NT2/D1 (cell line): ENCODE measurements around the gene TUBGCP6.
A peak's percentile ranks its signal among the peaks of the same experiment; 100 is the strongest.

Experiments
- DNase-seq: peaks from one replicate; pipeline ENCODE4 v3.0.0-alpha.2; 2011; ENCODE audit warnings: low read depth, low spot score
- H3K27me3 ChIP-seq: 2 replicates; pipeline ENCODE4 v1.6.0; 2011; ENCODE audit warnings: mild to moderate bottlenecking; ENCODE audit not compliant: insufficient read length, insufficient read depth
- H3K36me3 ChIP-seq: 2 replicates; pipeline ENCODE4 v1.6.1; 2011; ENCODE audit warnings: mild to moderate bottlenecking, low read length, mixed read lengths; ENCODE audit not compliant: insufficient read depth, insufficient read length
- H3K4me1 ChIP-seq: 2 replicates; pipeline ENCODE4 v1.5.1; 2011; ENCODE audit not compliant: insufficient read depth, insufficient read length
- H3K4me3 ChIP-seq: 2 replicates; pipeline ENCODE4 v1.5.1; 2011; ENCODE audit warnings: low read depth; ENCODE audit not compliant: insufficient read length
- H3K9ac ChIP-seq: 2 replicates; pipeline ENCODE4 v1.6.0; 2011; ENCODE audit warnings: low read depth; ENCODE audit not compliant: insufficient read length
- H3K9me3 ChIP-seq: 2 replicates; pipeline ENCODE4 v1.5.1; 2011; ENCODE audit warnings: mild to moderate bottlenecking, low read length; ENCODE audit not compliant: insufficient read depth
- SUZ12 ChIP-seq: IDR thresholded peaks from 2 replicates; pipeline ENCODE4 v1.6.1; 2011; ENCODE audit not compliant: insufficient read length, insufficient read depth; ENCODE audit errors: extremely low read depth
- YY1 ChIP-seq: IDR thresholded peaks from 2 replicates; pipeline ENCODE4 v1.6.1; 2011; ENCODE audit not compliant: insufficient read length, insufficient read depth
- ZNF274 ChIP-seq: IDR thresholded peaks from 2 replicates; pipeline ENCODE4 v1.6.1; 2011; ENCODE audit warnings: mild to moderate bottlenecking, low read depth, low read length

The TUBGCP6 gene

DNA sequence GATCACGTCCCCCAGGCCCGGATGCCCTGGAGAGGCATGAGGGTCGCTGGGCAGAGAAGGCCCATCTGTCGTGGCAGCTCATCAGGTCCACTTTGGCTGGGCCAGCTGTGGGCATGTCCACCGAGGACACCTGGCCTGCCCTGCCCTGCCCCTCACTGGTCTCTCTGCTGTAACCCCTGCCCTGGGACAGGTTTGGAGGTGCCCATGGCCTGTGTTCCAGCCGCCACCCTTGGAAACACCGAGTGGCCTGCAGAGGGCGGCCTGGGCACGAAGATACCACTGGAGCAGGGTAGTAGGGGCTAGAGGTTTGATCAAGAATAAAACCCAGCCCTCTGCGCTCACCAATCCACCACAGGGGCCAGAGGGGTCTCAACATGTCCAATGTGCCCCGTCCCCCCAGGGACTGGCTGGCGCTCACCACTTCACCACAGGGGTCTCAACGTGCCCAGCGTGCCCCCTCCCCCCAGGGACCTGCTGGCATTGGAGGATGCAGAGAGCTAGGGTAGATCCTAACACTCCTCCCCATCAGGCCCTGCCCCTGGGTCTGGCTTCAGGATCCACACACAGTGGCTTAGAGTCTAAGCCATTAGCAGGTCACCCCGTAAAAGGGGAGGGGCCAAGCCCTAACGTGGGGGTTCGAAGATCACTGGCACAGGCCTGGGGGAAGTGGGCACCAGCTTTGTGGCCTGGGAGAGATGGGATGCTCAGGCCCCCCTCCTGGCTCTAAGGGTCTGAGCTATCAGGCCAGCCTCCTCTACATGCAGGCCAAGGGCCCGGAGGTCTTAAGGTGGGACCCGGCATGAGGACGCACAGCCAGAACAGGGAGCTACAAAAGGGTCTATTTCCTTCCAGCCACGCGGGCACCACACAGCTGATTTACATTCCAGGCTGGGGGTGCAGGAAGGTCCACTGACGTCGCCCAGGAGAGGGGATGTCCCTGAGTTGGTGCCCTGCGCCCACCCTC, 7.5 kb upstream of the TUBGCP6 start:
- no peaks in the 10 kb centered on the region for H3K27me3 ChIP-seq
- no peaks in the 10 kb centered on the region for H3K9me3 ChIP-seq
- TF ChIP-seq YY1 (no peak), SUZ12 (no peak), ZNF274 (no peak)
- peaks cover 19% of the 10 kb centered on the region for H3K4me1 ChIP-seq
- peaks cover 23% of the 10 kb centered on the region for H3K36me3 ChIP-seq
- H3K4me3 ChIP-seq: no peak overlapping the region
- DNase-seq: no peak
- peak overlapping the region; percentile 70 for H3K9ac ChIP-seq

DNA sequence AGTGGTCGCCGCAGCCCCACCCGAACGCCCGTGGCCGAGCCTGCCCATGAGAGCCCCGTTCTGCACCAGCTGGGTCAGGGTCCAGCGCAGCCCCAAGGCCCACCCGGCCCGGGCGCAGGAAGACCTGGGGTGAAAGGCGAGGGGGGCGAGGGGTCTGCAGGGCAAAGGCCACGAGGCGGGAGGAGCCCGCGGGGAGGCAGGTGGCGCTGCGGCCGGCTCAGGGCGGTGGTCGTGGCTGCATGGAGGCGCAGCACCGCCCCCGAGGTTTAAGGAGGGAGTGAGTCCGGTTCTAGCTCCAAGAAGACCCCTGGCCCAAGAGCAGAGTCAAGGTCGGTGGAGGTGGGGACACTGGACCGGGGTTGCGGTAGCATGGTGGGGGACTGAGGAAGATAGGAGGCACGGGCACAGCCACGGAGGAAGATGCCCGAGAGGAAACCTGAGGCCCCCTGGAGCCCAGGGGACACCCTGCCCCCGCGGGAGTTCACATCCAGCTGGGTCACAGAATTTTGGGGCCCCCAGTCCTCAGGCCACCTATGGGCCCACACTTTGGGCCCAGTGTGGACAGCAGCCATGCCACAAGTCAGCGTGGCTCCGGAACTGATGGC, 6.8 kb upstream of the TUBGCP6 start:
- Histone ChIP-seq H3K27me3 (no peaks in the 10 kb centered on the region), H3K9ac (peak overlapping the region; percentile 70), H3K4me1 (peaks cover 19% of the 10 kb centered on the region), H3K9me3 (no peaks in the 10 kb centered on the region), H3K4me3 (peak overlapping the region; percentile 36), H3K36me3 (peaks cover 30% of the 10 kb centered on the region)
- TF ChIP-seq YY1 (no peak), SUZ12 (no peak), ZNF274 (no peak)
- DNase-seq: no peak

GRCh38 chr22:50250555-50251476, 6.0 kb upstream of the TUBGCP6 start, which contains the start of gene HDAC10:
Gene HDAC10 (minus strand): TSS chr22:50251265. CDS start chr22:50251032, 233 bp downstream.
- DNase-seq: peak; percentile 64
- no peak for TF ChIP-seq SUZ12
- TF ChIP-seq ZNF274: no peak
- TF ChIP-seq YY1: no peak
- Histone ChIP-seq H3K4me1 (peaks cover 20% of the 10 kb centered on the region), H3K9ac (peak within 1 kb of the TSS; percentile 91), H3K36me3 (peaks cover 34% of the 10 kb centered on the region), H3K27me3 (no peaks in the 10 kb centered on the region), H3K4me3 (peak within 1 kb of the TSS; percentile 78), H3K9me3 (no peaks in the 10 kb centered on the region)

GRCh38 chr22:50250249-50250554, 5.4 kb upstream of the TUBGCP6 start:
- H3K27me3 ChIP-seq: no peaks in the 10 kb centered on the region
- H3K9ac ChIP-seq: peak overlapping the region; percentile 54
- no peak for DNase-seq
- H3K4me1 ChIP-seq: peaks cover 24% of the 10 kb centered on the region
- peaks cover 38% of the 10 kb centered on the region for H3K36me3 ChIP-seq
- no peak for TF ChIP-seq YY1
- TF ChIP-seq SUZ12: no peak
- no peak for TF ChIP-seq ZNF274
- H3K4me3 ChIP-seq: peak overlapping the region; percentile 78
- H3K9me3 ChIP-seq: no peaks in the 10 kb centered on the region

- H3K9ac ChIP-seq: peak overlapping the region; percentile 54
- TF ChIP-seq SUZ12 (no peak), YY1 (no peak), ZNF274 (no peak)
- DNase-seq: no peak
- H3K4me3 ChIP-seq: peak overlapping the region; percentile 78
- no peaks in the 10 kb centered on the region for H3K9me3 ChIP-seq
- no peaks in the 10 kb centered on the region for H3K27me3 ChIP-seq
- H3K36me3 ChIP-seq: peaks cover 38% of the 10 kb centered on the region
- peaks cover 24% of the 10 kb centered on the region for H3K4me1 ChIP-seq
Observed at GRCh38 chr22:50249341-50250248, 4.8 kb upstream of the TUBGCP6 start.
